ENCODE measurements around the gene PRKAR2A. TPM values are rescaled to one million over a fixed set of nuclear protein-coding genes. Genes with fewer than 3 reads are reported as not detected.
"Not testable (repeated sequence)": the region's sequence is repeated elsewhere in the genome, so short reads cannot be mapped to it uniquely, and the experiment has no call there.

The PRKAR2A gene
- total and polyA plus RNA-seq, 3 experiments from 2014 or later = 16.4 to 62.1 (median 61.5) TPM

DNA sequence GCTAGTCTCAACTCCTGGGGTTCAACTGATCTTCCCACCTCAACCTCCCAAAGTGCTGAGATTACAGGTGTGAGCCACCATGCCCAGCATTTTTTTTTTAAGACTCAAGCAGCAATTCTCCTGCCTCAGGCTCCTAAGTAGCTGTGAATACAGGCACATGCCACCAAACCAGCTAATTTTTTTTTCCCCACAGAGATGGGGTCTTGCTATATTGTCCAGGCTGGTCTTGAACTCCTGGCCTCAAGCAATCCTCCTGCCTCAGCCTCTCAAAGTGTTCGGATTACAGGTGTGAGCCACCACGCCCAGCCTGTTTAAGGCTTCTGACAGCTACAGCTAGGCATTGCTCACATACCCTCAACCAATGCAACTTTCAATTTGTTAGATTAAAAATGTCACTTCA, 54.2 kb downstream of the PRKAR2A start:
- CTCF ChIA-PET = interaction anchor here (1.3 kb wide), 1 partner anchor 10 kb away, joined by 3 read pairs; no protein-coding TSS in a partner anchor
- Mint-ChIP-seq H3K36me3 (peaks cover 5 to 37% (median 7%) of the 10 kb centered on the region in 3 donors), H3K4me1 (peaks cover 12 to 23% (median 18%) of the 10 kb centered on the region in 3 donors), H3K27ac (peak overlapping the region in 3 of 8 donors; percentile 38 to 91 (median 68))
- H3K9me3 Mint-ChIP-seq; DNase-seq; H3K27me3 ChIP-seq (ENCODE audit: insufficient read depth, low read length, poor library complexity, severe bottlenecking); H3K4me3 ChIP-seq (ENCODE audit: low read length); H3K36me3 ChIP-seq (ENCODE audit: insufficient read depth, low read length); H3K4me3 Mint-ChIP-seq; H3K4me1 ChIP-seq (ENCODE audit: insufficient read depth, low read length); H3K9me3 ChIP-seq (ENCODE audit: low read length); POLR2A ChIA-PET; H3K27ac ChIP-seq (ENCODE audit: low read depth, low read length); H3K27me3 Mint-ChIP-seq: not testable (repeated sequence)

- H3K36me3 Mint-ChIP-seq = peaks cover 3 to 50% (median 10%) of the 10 kb centered on the region in 3 donors
- H3K27ac Mint-ChIP-seq = peak overlapping the region in 5 of 8 donors; percentile 8 to 83 (median 47)
- Histone ChIP-seq H3K27ac (ENCODE audit: low read depth, low read length) (no peak overlapping the region), H3K27me3 (ENCODE audit: insufficient read depth, low read length, poor library complexity, severe bottlenecking) (no peaks in the 10 kb centered on the region), H3K36me3 (ENCODE audit: insufficient read depth, low read length) (no peaks in the 10 kb centered on the region), H3K4me1 (ENCODE audit: insufficient read depth, low read length) (peaks cover 11% of the 10 kb centered on the region), H3K4me3 (ENCODE audit: low read length) (no peak overlapping the region), H3K9me3 (ENCODE audit: low read length) (no peaks in the 10 kb centered on the region)
- peaks cover 14 to 23% (median 22%) of the 10 kb centered on the region in 3 donors for H3K4me1 Mint-ChIP-seq
- no peak overlapping the region for H3K4me3 Mint-ChIP-seq
- no peaks in the 10 kb centered on the region for H3K27me3 Mint-ChIP-seq
- CTCF ChIA-PET = no interaction called here
- POLR2A ChIA-PET = no interaction called here
- no peaks in the 10 kb centered on the region for H3K9me3 Mint-ChIP-seq
- no peak for DNase-seq
Measured at GRCh38 chr3:48789665-48790064, 58.0 kb downstream of the PRKAR2A start.

DNA sequence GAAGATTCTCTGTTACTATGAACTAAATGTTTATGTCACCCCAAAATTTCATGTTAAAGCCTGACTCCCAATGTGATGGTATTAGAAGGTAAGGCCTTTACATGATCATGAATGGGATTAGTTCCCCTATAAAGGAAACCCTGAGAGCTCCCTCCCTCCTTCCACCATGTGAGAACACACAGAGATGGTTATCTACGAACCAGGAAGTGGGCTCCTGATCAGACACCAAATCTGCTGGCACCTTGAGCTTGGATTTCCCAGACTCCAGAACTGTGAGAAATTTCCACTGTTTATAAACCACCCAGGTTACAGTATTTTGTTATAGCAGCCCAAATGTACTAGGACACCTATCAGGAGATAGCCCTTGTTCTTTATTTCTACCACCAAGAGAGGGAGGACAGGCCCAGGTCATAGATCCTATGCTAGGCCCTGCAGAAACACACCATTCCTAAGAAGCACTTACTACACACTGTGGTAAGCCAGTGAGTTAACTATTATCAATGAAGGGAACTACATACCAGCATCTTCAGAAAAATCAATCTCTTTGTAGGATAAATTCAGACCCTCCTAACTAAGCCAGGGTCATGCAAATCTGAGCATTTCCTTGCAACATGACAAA, 59.0 kb downstream of the PRKAR2A start:
- Mint-ChIP-seq H3K9me3 (no peaks in the 10 kb centered on the region), H3K27me3 (no peaks in the 10 kb centered on the region), H3K4me1 (peaks cover 14 to 28% (median 22%) of the 10 kb centered on the region in 3 donors), H3K27ac (peak overlapping the region in 7 of 8 donors; percentile 62 to 88 (median 78)), H3K36me3 (peaks cover 5 to 53% (median 6%) of the 10 kb centered on the region in 3 donors), H3K4me3 (peak overlapping the region in 1 of 7 donors; percentile 11)
- ChIA-PET POLR2A (no interaction called here), CTCF (no interaction called here)
- H3K36me3 ChIP-seq (ENCODE audit: insufficient read depth, low read length) = no peaks in the 10 kb centered on the region
- H3K9me3 ChIP-seq (ENCODE audit: low read length) = no peaks in the 10 kb centered on the region
- H3K4me1 ChIP-seq (ENCODE audit: insufficient read depth, low read length) = peaks cover 11% of the 10 kb centered on the region
- H3K27ac ChIP-seq (ENCODE audit: low read depth, low read length) = no peak overlapping the region
- H3K4me3 ChIP-seq (ENCODE audit: low read length) = no peak overlapping the region
- H3K27me3 ChIP-seq (ENCODE audit: insufficient read depth, low read length, poor library complexity, severe bottlenecking) = no peaks in the 10 kb centered on the region
- DNase-seq = peak in 2 of 5 donors; percentile 6 to 28

DNA sequence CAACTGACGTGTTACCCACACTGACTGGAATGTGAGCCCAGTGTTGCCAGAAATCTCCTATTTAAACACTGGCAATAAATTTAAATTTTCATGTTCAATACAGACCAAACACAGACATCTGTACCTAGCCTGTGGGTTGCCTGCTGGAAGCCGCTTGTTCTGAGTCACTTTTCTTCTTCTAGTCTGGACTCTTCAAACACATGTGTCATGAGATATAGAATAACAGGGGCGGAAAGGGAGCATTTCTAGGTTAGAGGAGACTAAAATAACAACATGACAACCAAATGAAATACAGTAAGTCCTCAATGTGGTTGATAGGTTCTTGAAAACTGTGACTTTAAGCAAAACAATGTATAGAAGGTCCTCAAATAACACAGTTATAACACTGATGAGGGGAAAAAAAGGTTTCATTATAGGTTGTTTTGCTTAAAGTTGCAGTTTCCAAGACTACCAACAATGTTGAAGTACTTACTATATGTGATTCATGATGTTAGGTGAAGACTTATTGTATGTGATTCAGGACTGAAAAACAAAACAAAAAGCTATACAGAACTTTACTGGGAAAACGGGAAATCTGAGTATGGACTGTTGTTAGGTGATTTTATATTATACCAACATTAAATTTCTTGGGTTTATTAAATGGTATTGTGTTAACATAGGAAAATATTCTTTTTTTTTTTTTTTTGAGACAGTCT, 63.1 kb downstream of the PRKAR2A start:
- peaks cover 11 to 21% (median 14%) of the 10 kb centered on the region in 3 donors for H3K4me1 Mint-ChIP-seq
- H3K4me3 Mint-ChIP-seq = no peak overlapping the region
- Histone ChIP-seq H3K9me3 (ENCODE audit: low read length) (no peaks in the 10 kb centered on the region), H3K4me1 (ENCODE audit: insufficient read depth, low read length) (peaks cover 11% of the 10 kb centered on the region), H3K36me3 (ENCODE audit: insufficient read depth, low read length) (peaks cover 5% of the 10 kb centered on the region), H3K4me3 (ENCODE audit: low read length) (no peak overlapping the region), H3K27me3 (ENCODE audit: insufficient read depth, low read length, poor library complexity, severe bottlenecking) (no peaks in the 10 kb centered on the region), H3K27ac (ENCODE audit: low read depth, low read length) (no peak overlapping the region)
- DNase-seq = no peak
- peak overlapping the region in 2 of 8 donors; percentile 0 to 40 for H3K27ac Mint-ChIP-seq
- H3K9me3 Mint-ChIP-seq = no peaks in the 10 kb centered on the region
- peaks cover 11 to 53% (median 12%) of the 10 kb centered on the region in 3 donors for H3K36me3 Mint-ChIP-seq
- ChIA-PET CTCF (no interaction called here), POLR2A (no interaction called here)
- H3K27me3 Mint-ChIP-seq = no peaks in the 10 kb centered on the region

DNA sequence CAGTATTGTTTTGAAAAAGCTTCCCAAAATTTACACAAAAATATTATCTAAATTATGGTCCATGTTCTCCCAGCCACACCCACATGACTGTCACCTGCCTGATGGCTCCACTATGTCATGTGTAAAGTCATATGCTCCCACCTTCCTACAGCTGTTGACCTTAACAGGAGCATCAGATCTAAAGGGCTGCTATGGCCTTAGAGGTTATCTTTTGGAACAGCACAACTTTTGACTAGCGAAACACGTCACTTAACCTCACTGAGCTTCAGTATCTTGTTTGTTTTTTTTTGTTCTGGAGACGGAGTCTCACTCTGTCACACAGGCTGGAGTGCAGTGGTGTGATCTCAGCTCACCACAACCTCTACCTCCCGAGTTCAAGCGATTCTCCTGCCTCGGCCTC, 64.4 kb downstream of the PRKAR2A start:
- Histone ChIP-seq H3K4me3 (ENCODE audit: low read length) (no peak overlapping the region), H3K27me3 (ENCODE audit: insufficient read depth, low read length, poor library complexity, severe bottlenecking) (no peaks in the 10 kb centered on the region), H3K4me1 (ENCODE audit: insufficient read depth, low read length) (peaks cover 3% of the 10 kb centered on the region), H3K27ac (ENCODE audit: low read depth, low read length) (no peak overlapping the region), H3K9me3 (ENCODE audit: low read length) (no peaks in the 10 kb centered on the region), H3K36me3 (ENCODE audit: insufficient read depth, low read length) (peaks cover 5% of the 10 kb centered on the region)
- POLR2A ChIA-PET = no interaction called here
- H3K4me1 Mint-ChIP-seq = peaks cover 2 to 8% (median 3%) of the 10 kb centered on the region in 3 donors
- H3K9me3 Mint-ChIP-seq = no peaks in the 10 kb centered on the region
- no peak for DNase-seq
- H3K36me3 Mint-ChIP-seq = peaks cover 7 to 46% (median 12%) of the 10 kb centered on the region in 3 donors
- no peaks in the 10 kb centered on the region for H3K27me3 Mint-ChIP-seq
- CTCF ChIA-PET = interaction anchor here (1.0 kb wide), 1 partner anchor 10 kb away, joined by 3 read pairs; no protein-coding TSS in a partner anchor
- H3K27ac Mint-ChIP-seq = no peak overlapping the region
- H3K4me3 Mint-ChIP-seq = no peak overlapping the region

DNA sequence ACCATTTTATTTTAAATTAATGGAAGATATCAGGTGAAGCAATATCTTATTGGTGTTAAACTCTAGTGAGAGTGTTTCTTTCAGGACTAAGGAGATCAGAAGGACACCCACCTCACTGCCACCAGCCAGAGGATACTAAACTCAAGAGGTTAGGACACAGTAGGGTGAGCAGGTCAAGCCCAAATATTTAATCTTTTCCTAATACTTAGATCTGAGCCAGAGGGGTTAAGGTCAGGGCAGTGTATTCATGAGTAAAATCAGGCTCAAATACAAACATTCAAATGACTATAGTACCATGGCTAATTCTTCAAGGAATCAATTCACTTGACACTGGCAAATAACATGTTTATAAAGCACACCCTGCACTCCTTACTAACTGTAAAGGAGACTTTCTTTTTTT, 65.6 kb downstream of the PRKAR2A start:
- Histone ChIP-seq H3K4me3 (ENCODE audit: low read length) (no peak overlapping the region), H3K4me1 (ENCODE audit: insufficient read depth, low read length) (no peaks in the 10 kb centered on the region), H3K27ac (ENCODE audit: low read depth, low read length) (no peak overlapping the region), H3K9me3 (ENCODE audit: low read length) (no peaks in the 10 kb centered on the region), H3K27me3 (ENCODE audit: insufficient read depth, low read length, poor library complexity, severe bottlenecking) (no peaks in the 10 kb centered on the region), H3K36me3 (ENCODE audit: insufficient read depth, low read length) (peaks cover 5% of the 10 kb centered on the region)
- Mint-ChIP-seq H3K4me1 (peaks cover 0 to 9% (median 3%) of the 10 kb centered on the region in 3 donors), H3K4me3 (no peak overlapping the region), H3K9me3 (no peaks in the 10 kb centered on the region), H3K36me3 (peaks cover 6 to 52% (median 12%) of the 10 kb centered on the region in 3 donors), H3K27me3 (no peaks in the 10 kb centered on the region), H3K27ac (no peak overlapping the region)
- DNase-seq = no peak
- ChIA-PET POLR2A (no interaction called here), CTCF (no interaction called here)

GRCh38 chr3:48778565-48778964, 69.1 kb downstream of the PRKAR2A start:
- peaks cover 6 to 49% (median 8%) of the 10 kb centered on the region in 3 donors for H3K36me3 Mint-ChIP-seq
- H3K4me3 Mint-ChIP-seq; H3K27ac Mint-ChIP-seq; H3K27ac ChIP-seq (ENCODE audit: low read depth, low read length); DNase-seq; H3K4me3 ChIP-seq (ENCODE audit: low read length); H3K4me1 Mint-ChIP-seq; H3K9me3 ChIP-seq (ENCODE audit: low read length); CTCF ChIA-PET; H3K27me3 Mint-ChIP-seq; H3K27me3 ChIP-seq (ENCODE audit: insufficient read depth, low read length, poor library complexity, severe bottlenecking); H3K36me3 ChIP-seq (ENCODE audit: insufficient read depth, low read length); H3K4me1 ChIP-seq (ENCODE audit: insufficient read depth, low read length); H3K9me3 Mint-ChIP-seq: not testable (repeated sequence)
- POLR2A ChIA-PET = interaction anchor here (0.7 kb wide), 2 partner anchors 42 to 951 kb away, joined by 3 to 5 read pairs; no protein-coding TSS in a partner anchor

GRCh38 chr3:48776854-48777253, 70.8 kb downstream of the PRKAR2A start:
- Mint-ChIP-seq H3K4me1 (peaks cover 0 to 5% (median 3%) of the 10 kb centered on the region in 3 donors), H3K9me3 (no peaks in the 10 kb centered on the region), H3K36me3 (peaks cover 3 to 49% (median 8%) of the 10 kb centered on the region in 3 donors), H3K4me3 (no peak overlapping the region), H3K27ac (peak overlapping the region in 4 of 8 donors; percentile 62 to 78 (median 74)), H3K27me3 (no peaks in the 10 kb centered on the region)
- Histone ChIP-seq H3K36me3 (ENCODE audit: insufficient read depth, low read length) (peaks cover 5% of the 10 kb centered on the region), H3K4me3 (ENCODE audit: low read length) (no peak overlapping the region), H3K27me3 (ENCODE audit: insufficient read depth, low read length, poor library complexity, severe bottlenecking) (no peaks in the 10 kb centered on the region), H3K4me1 (ENCODE audit: insufficient read depth, low read length) (no peaks in the 10 kb centered on the region), H3K27ac (ENCODE audit: low read depth, low read length) (no peak overlapping the region), H3K9me3 (ENCODE audit: low read length) (no peaks in the 10 kb centered on the region)
- ChIA-PET POLR2A (no interaction called here), CTCF (no interaction called here)
- DNase-seq = no peak

Measured in CD8-positive, alpha-beta memory T cell (primary cell).